Fibroblast of villous mesenchyme (primary cell): ENCODE measurements around the gene TCERG1L. TPM values are rescaled to one million over a fixed set of nuclear protein-coding genes. Genes with fewer than 3 reads are reported as not detected.

ENCODE experiments used
- DNase-seq: peaks from one replicate; pipeline ENCODE4 v3.0.0-alpha.2; 2010; ENCODE audit warnings: low read depth
- H3K4me3 ChIP-seq: 2 replicates; pipeline ENCODE4 v1.5.1; 2011; ENCODE audit warnings: low read depth, mild to moderate bottlenecking, low read length
- total RNA-seq: library from RNA; depleted of rRNA; stranded (reverse); fragments of >200 nt; gene quantifications from 2 replicates; pipeline ENCODE4 v1.2.3, GENCODE V29; 2012
- TF ChIP-seq, protein P1 (sequence below): IDR thresholded peaks from 2 replicates; pipeline ENCODE4 v1.5.1; 2012; ENCODE audit warnings: low read depth, mild to moderate bottlenecking, low read length; ENCODE audit not compliant: insufficient read depth

TCERG1L gene
- total RNA-seq, 1 donor = not detected

DNA sequence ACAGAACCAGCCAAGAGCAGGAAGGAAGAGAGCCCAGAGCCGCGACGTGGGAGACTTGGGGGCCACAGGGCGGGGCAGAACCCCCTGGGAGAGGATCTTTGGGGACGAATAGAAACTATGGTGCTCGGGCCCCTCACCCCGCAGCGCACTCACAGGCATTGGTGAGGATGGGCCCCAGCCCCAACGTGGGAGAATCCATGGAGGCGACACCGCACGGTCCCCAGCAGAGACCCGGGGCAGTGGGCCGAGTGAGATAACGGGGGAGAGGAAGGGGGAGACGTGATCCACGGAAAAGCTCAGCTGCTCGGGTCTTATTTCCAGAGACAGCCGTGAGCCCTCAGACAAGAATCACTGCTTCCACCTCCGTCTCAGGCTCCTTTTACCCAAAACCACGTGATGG is 222.4 kb downstream of the TCERG1L start:
- TF ChIP-seq, protein P1, sequence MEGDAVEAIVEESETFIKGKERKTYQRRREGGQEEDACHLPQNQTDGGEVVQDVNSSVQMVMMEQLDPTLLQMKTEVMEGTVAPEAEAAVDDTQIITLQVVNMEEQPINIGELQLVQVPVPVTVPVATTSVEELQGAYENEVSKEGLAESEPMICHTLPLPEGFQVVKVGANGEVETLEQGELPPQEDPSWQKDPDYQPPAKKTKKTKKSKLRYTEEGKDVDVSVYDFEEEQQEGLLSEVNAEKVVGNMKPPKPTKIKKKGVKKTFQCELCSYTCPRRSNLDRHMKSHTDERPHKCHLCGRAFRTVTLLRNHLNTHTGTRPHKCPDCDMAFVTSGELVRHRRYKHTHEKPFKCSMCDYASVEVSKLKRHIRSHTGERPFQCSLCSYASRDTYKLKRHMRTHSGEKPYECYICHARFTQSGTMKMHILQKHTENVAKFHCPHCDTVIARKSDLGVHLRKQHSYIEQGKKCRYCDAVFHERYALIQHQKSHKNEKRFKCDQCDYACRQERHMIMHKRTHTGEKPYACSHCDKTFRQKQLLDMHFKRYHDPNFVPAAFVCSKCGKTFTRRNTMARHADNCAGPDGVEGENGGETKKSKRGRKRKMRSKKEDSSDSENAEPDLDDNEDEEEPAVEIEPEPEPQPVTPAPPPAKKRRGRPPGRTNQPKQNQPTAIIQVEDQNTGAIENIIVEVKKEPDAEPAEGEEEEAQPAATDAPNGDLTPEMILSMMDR = no peak
- DNase-seq = no peak
- H3K4me3 ChIP-seq = no peak overlapping the region

DNA sequence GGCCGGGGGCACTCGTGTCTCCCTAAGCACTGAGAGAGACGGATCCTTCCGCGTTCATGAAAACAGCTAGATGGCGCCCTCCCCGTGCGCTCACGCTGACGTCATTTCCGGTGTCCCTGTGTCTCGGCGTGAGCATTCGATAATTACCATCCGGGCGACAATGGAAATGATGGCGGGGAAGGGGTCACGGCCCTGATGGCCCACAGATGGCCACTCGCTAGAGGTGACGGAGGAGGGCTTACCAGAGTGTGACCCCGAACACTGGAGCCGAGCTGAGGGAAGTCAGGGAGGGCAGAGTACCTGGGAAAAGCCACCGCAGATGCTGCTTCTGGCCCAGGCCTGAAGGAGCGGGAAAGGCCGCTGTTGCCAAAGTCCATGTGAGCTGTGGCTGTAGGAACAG is 222.9 kb downstream of the TCERG1L start:
- TF ChIP-seq, protein P1 = no peak
- H3K4me3 ChIP-seq = no peak overlapping the region
- DNase-seq = no peak

DNA sequence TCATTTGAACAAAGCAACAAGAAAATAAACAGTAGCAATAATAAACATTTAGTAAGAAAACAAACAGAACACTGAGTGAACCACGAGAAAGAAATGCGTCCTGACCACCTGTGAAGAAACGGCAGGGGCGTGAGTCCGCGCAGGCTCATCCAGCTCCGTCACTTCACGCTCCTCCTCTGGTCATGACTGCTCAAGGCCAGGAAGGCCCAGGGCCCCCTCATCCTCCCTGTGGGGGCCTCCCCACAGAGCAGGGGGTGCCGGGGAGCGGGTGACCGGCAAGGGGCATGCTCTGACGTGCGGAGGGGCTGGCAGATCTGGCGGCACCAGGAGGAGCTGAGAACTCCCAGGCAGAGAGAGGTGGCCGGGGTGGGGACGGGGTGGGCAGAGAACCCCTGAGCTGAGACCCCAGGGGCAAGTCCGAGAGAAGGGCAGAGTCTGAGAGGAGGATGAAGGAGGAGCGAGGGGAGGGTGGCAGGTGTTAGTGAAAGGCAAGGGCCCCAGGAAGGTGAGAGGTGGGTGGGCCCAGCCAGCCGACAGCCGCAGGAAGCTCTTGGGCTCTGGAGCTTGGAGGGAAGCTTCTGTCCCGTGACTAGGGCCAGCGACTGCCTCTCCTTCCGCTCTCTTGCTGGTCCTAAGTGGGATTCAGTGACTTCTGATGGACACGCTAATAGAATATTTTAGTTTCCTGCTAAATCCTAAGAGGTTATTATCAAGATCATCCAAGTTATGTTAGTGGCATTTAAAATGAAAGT is 223.9 kb downstream of the TCERG1L start:
- TF ChIP-seq, protein P1 = no peak
- DNase-seq = no peak
- no peak overlapping the region for H3K4me3 ChIP-seq

DNA sequence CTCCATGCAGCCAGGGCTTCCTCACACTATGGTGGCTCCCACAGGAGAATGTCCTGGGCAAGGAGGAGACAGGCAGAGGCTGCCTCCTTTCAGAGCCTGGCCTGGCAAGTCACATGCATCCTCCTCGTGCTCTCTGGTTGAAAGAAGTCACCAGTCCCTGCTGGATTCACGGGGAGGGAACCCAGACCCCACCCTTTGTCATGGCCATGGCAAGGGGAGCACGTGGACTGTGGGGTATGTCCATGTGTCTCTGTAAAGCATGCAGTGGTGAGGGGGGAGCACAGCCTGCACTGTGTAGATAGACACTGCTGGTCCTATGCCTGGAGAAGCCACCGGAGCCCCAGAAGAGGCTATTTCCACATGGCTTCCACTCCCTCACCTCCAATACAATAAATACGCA is 225.0 kb downstream of the TCERG1L start:
- TF ChIP-seq, protein P1 = no peak
- H3K4me3 ChIP-seq = no peak overlapping the region
- DNase-seq = no peak

DNA sequence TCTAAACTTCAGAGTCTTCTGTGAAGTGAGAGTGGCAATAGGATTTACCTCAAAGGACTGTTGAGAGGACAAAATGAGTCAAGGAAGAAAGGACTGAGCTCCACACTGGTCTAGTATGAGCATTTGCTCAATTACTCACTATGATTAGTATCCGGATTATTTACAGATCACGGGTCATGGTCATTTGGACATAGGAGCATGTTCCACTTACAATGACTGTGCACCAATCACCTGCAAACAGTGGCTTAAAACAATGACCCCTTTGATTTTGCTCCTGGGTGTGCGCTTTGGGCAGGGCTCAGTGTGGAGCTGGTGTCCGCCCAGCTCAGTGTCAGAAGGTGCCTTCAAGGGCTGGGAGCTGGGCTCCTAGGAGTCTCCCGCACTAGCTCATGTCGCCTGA is 225.4 kb downstream of the TCERG1L start:
- TF ChIP-seq, protein P1 = no peak
- H3K4me3 ChIP-seq = no peak overlapping the region
- DNase-seq = no peak

DNA sequence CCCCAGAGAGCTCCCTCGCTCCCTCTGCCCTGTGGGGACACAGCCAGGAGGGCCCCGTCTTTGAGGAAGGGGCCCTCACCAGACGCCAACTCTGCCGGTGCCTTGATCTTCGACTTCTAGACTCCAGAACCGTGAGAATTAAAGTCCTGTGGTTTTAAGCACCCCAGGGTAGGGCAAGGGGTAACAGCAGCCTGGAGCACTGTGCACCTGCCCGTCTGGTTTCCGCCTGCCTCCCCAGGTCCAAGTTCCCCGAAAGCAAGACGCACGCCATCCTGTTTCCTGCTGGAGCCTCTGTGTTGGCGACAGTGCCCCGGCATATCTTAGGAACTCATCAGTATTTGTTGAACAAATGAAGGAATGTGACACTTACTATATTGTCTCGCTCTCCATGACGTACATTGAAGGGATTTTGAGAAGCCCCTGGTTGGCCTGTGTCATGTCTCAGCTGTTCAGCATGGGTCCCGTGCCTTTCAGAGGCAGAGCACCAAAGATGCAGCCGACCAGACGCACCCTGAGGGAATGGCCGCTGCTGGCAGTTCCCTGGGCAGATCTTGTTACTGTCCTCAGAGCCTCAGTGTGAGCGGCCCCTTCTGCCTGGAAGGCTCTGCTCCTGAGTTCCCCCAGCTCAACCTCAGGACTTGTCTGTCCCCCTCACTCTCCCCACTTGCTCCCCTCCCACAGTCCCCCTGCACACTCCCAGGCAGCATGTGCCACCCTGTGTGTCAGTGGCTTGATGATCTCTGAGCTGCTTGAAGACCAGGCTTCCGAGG is 226.2 kb downstream of the TCERG1L start:
- no peak for DNase-seq
- TF ChIP-seq, protein P1 = no peak
- no peak overlapping the region for H3K4me3 ChIP-seq
